Measurements from ENCODE around the gene EPSTI1.
"Not testable (repeated sequence)": the region's sequence is repeated elsewhere in the genome, so short reads cannot be mapped to it uniquely, and the experiment has no call there.

Gene EPSTI1

DNA sequence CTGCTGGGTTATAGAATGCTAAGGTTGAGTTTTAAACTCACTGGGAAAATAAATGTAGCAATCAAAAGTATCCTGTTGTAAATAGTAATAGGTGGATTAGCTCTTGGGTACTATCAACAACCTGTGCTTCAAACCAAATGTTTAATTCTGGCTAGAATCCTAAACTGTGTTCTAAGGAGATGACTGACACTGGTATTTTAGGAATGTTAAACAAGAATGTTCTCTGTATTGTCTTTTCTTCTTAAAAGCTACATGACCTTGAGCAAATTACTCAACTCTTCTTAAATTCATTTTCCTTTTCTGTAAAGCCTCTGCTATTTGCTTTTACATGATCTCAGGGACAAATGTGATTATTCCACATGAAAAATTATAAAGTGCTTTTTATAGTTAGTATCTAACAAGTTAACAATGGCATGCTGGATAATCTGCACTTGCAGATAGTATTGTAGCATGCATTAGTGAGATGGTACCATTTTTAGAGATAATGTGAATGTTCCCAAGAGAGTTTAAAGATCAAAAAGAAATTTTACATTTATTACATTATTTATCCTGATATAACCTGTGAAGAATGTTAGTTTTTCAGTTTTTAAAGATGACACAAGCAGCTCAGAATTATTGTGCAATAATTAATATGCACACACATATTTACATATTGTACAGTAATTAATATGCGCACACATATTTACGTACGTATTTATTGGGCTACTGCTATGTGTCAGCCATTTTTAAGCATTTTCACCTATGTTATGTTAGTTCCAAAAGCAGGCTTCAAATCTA is 13.6 kb upstream of the EPSTI1 start:
- DNase-seq = no peak

DNA sequence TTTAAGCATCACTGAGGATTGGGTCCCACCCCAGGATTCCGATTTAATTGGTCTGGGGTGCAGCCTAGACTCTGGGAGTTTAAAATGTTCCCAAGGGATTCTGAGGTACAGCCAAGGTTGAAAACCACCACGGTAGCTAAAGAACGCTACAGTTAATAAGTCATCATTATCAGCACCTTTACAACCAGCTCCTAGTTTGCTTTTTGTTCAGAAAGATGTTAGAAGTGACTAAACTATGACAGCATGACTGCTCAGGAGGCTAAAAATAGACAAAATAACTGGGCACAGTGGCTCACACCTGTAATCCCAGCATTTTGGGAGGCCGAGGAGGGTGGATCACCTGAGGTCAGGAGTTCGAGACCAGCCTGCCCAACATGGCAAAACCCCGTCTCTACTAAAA is 11.7 kb upstream of the EPSTI1 start:
- DNase-seq = no peak

DNA sequence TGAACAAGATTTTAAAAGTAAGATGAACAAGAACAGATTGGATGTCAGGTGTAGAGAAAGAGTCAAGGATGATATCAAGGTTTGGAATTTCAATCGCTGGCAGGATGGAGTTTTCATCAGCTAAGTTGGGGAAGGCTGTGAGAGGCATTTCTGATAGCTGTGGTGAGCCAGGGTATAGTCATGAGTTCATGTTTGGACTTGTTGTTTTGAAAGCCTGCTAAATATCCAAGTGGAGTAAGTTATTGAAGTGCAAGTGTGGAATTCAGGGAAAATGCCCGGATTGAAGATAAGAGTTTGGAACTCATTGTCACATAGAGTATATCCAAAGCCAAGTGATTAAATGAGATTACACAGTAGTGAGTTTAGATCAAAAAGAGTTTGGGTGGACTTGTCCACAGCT is 11.0 kb upstream of the EPSTI1 start:
- DNase-seq = no peak

DNA sequence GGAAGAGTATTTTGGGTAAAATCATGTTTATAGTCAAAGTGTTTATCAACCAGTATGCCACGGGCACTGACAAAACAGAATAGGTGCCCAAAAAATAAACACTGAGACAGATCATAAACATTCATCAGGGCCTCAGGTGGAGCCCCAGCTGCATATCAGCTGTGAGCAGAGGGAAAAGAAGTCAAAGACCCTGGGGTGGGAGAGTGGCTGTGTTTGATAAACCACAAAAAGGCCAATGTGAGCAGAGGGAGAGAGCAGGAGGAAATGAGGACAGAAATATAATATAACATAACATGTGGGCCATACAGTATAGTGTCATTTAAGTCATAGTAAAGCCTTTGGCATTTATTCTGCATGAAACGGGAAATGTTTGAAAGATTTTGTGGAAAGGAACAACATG is 10.0 kb upstream of the EPSTI1 start:
- DNase-seq = no peak

DNA sequence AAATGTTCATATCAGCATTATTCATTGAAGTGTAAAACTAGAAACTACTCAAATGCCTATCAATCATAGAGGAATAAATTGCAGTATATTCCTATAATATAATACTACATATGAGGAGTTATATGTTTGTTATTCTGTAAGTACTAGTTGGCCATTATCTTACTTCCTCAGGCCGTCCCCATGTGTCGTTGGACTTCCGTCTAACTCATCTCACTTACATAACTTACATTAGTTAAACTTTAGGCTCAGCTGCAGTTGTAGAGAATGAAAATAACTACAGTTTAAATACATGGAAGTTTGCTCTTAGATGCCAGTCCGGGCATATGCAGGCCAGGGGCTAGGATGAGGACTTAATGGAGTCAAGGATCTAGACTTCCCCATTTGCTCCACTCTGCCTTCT is 8.6 kb upstream of the EPSTI1 start:
- no peak for DNase-seq

DNA sequence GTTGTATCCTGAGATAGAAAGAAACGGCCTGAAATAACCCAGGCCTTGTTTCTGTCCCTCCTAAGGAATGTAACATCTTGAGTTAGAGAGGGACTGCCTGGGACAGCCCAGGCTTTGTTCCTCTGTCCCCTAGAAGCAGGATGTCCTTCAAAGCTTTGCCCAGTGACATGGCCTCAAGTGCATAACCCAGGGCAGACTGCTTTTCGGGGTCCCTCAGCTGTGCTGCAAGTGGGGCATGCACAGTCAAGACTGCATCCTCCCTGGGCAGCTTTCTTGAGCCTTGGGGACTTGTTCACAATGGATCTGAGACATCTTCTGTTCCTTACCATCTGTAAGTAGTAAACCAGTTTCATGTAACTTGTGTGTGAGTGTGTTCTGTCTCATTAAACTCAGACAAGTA is 7.5 kb upstream of the EPSTI1 start:
- DNase-seq = no peak

DNA sequence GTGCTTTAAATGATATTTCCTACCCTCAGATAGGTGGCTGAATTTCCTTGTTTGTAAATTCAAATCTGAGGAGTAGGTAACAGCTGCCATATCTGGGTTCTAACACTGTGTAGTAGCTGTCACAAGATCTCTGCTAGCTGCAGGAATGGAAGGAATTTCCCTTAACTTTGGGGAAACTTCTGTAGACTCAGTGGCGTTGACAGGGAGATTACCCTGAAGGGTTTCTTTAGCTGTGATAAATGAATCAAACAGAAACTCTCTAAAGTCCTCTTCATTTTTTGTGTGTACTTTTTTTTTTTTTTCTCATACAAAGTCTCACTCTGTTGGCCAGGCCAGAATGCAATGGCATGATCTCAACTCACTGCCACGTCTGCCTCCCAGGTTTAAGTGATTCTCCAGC is 5.3 kb upstream of the EPSTI1 start:
- no peak for DNase-seq

DNA sequence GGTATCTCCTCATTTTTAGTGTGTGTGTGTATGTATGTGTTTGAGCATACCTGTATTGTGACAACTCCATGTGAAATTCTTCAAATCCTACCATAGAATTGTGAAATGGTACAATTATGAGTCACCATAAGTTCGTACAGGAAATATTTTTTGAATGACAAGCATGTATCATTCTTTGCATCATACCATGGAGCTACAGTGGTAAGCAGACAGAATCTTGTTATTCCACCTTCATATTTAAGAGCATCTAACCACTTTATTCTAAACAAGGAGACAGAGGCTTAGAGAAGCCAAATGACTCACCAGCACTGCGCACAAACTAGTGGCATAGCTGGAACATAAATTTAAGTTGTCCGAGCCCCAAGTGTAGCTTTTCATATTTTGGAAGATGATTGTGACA is 4.5 kb upstream of the EPSTI1 start:
- DNase-seq = no peak

DNA sequence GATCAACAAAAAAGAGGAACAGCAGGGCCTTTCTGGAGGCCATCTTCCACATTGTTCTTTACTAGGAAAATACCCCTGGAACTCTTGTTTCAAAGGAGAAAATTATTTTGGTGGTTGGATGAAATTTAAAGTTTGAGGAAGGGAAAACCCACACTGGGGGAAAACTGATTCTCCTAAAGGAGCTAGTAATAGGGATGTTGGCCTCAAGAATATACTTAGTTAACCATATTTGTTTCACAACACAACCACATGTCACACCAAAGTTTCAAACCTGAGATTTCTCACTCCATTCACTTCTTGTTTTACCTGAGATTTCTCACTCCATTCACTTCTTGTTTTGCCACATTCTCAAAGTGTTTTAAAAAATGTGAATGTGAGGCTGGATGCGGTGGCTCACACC is 2.8 kb upstream of the EPSTI1 start:
- DNase-seq = no peak

DNA sequence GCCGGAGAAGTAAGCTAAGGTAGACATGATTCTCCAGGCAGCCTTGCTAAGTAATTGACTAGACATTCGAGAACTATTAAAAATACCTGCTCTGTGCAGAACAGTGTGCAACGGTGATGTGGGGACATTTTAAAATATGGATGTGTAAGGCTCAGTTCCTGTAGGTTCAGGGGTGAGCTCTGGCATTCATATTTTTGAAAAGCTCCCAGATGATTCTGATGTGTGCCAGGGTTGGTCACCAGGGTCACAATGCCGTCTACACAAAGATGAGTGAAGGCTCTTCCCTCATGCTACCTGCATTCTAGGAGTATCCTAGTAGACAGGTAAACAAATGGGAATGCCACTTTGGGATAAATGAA is 702 bp upstream of the EPSTI1 start:
- DNase-seq = no peak

DNA sequence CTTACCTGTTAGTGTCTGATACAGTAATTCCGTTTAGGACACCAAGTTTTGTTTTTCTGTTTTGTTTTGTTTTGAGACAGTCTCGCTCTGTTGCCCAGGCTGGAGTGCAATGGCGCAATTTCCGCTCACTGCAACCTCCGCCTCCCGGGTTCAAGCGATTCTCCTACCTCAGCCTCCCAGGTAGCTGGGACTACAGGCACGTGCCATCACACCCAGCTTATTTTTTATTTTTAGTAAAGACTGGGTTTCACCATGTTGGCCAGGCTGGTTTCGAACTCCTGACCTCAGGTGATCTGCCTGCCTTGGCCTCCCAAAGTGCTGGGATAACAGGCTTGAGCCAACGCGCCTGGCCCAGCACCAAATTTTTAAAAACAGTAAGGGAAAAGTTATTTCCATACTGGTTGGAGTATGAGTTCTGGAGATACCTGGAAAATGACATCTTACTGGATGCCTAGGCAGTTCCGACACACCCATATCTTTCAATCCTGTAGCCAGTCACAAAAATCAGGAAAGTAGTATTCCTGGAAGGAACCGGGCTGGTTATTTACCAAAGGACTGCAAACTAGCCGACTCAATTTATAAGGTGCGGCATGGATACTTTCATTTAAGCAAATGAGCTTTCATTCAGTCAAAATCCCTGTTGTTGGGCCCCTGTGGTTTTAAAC is 676 bp downstream of the EPSTI1 start:
- not testable (repeated sequence) for DNase-seq

DNA sequence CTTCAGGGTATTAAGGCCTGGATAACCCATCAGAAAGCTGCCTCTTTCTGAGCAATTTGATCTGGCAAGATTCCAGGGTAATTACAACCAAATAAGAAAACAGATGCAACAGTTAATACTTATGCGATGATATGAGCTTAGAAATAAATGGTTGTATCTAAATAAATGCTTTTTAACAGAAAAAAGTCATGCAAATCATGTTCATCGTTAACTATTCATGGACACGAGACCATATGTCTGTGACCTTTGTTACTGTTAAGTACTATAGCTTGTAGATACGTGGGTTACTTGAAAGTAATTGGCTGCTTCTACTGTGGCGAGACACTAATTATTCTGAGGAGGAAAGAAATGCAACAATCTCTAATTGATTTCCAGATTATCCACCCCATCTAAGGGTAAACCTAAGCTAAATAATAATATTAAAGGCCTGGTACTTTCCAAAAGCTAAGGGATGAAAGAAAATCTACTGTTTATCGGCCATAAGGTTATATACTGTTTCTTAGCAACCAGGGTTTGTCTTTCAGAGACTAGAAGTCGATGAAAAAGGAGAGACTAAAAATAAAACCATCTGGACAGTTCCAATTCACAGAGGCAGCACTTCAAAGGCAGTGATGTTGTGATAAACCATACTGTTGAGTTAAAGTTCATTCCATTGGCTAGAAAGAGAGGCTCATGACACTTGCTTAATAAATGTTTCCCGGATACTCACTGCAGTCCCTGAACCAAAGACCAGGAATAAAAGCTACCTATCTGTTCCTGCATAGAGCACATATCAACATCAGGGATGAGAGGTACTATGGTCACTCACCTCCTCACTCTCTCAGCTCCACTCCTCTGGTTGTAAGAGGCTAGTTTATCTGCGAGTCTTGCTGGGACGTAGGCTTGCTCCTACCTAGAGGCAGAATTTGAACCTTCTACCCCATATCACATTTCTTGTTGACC is 1.5 kb downstream of the EPSTI1 start:
- DNase-seq = peak; percentile 46

DNA sequence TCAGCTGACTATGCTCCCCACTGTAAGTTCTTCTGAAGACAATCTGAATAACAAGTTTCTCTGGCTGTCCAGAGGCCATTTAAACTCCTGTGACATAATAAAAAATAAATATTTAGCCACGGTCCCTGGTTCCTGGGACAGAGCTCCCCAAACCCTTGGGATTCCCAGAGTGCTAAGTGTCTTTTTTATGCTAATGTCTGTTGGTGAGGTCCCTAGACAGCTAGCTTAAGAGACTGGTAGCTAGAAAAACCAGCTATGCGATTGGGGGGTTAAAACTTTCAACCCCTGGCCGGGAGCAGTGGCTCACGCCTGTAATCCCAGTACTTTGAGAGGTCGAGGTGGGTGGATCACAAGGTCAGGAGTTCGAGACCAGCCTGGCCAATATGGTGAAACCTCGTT is 5.9 kb downstream of the EPSTI1 start:
- DNase-seq = no peak

DNA sequence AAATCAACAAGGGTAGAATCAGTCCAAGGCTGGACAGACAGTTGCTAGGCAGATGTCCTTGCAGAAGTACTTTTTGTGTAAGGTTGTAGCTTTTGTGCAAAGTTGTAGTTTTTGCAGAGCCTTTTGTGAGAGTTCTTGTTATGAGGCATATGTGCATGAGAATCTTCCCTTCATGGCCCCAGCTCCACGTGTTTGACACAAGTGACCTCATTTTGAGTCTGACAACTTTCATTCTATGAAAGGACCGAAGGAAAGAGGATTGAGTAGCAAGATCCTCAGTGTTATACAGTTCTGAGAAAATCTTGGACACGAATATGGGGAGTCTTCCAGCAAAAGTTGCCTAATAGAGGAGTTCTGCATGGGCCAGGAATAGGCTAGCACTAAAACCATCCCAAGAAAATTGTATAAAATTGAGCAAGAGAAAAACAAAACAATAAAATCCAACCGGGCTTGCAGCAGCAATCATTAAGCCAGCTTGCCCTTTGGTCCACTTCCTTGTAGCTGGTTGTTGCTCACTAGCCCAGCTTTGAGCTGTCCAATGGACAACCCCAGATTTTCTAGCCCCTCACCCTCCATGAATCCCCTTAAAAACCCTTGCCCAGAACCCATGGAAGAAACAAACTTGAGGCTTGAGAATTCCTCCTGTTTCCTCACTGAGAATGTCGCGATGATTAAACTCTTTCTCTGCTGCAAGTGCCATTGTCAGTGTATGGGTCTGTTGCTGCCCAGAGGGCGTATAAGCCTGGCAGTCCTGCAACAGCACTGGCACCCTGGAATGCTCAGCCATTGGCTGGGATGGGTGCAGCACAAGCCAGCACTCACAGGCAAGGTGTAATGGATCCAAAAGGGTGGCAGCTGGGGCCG is 6.5 kb downstream of the EPSTI1 start:
- no peak for DNase-seq

DNA sequence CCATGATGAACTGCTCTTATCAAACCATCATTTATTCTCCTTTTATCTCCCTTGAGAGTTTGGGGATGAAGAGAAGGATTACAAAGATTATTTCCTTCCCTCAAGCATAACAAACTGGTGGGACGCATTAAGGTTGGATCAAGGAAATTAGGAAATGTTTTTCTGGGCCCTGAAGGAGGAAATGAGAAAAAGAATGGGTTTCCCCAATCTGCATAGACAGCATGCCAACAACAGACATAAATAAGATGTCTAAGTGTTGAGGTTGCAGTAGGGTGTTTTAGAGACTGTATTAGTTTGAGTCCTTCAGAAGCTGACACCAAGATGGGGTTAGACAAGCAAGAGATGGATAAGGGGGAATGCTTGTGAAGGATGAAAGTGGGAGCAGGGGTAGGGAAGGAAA is 7.3 kb downstream of the EPSTI1 start:
- DNase-seq = no peak

DNA sequence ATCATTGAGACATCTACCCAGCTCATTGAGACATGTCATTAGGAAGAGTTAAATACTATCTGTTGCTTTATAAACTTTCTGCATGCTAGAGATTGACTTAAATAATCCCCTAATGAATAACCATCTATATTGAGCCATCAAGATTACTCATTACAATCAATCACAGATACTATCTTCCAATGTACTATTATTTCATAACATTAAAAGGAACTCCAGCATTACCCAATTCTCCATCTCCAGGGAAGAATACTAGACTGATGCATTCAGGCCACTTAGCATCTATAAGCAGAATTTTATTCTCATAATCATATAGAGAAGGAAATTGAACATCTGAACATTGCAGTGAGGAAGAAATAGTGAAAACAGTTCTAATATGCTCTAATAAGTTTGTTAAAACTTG is 8.0 kb downstream of the EPSTI1 start:
- DNase-seq = no peak

DNA sequence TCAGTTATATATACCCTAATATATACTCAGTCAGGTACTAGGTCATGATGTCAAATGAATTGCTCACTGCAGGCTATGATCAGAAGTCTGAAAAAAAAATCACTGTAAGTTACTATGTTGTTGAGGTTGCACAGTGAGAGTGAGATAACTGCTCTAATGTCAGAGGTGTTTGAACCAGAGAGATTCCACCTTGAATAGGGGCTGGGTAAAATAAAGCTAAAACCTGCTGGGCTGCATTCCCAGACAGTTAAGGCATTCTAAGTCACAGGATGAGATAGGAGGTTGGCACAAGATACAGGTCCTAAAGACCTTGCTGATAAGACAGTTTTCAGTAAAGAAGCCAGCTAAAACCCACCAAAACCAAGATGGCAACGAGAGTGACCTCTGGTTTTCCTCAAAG is 10.2 kb downstream of the EPSTI1 start:
- no peak for DNase-seq

DNA sequence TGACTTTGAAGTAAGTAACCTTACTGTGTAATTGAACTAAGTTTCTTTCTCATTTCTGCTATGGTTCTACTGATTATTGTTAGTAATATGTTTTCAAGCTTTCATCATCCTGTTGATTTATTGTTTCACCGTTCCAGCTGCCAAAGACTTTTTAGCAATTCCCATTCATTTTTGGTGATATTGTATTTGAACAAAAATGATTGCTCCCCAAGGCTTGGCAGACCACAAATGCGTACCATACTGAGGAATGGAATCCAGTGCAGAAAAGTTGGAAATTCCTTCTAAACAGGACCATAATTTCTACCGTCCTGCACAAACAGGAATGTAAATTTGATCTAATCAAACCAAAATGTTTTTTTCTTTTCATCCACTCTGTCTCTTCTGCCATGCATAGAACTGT is 10.7 kb downstream of the EPSTI1 start:
- DNase-seq = no peak

DNA sequence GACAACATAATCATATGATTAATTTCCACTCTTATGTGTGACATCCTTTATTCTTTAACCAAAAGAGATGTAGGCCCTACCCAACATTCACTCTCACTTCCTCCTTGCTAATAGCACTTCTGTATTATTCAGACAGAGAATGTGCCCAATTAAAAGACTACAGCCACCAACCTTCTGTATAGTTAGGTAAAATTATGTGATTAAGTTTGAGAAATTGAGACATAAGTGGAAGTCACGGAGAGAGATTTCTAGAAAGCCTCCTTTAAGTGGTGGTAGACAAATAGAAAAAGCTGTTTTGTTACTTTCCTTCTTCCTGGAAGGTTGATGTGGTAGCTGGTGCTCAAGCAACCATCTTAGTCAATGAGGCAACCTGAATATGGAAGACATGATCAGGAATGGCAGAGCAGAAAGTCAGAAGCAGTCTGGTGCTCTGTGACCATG is 14.8 kb downstream of the EPSTI1 start:
- DNase-seq = no peak

DNA sequence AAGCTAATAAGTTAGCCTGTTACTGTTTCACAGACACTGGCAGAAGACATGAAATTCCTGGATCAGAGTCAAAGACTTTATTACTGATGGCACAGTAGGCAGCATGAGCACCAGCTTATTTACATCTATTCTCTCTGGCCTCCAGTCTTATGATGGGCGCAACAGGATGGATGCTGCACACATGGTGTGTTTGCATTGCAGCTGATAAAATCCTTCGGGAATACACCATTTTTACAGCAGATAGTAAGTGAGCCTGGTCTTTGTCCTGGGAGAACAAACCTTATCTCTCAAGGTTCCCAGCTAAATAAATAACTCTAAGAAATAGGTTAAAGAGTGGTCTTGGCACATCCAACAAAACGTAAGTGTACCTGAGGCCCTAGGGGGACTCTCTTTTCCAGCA is 16.0 kb downstream of the EPSTI1 start:
- no peak for DNase-seq

DNA sequence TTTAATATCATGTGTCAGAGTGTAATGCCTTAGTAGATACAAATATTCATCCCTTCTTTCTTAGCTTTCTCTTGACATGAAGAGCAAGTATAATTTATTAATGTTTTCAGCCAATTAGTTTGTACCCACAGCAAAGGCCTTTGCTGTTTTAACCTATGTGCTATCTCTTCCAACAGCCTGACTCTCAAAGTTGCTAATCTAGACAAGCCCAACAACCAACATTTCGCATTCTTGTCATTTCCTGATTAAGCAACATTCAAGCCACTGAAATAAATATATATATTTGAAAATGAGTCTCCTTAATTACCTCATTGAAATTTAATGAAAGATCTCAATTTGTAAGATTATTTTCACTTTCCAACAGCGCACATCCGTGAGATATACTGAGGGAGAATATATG is 18.5 kb downstream of the EPSTI1 start:
- no peak for DNase-seq

DNA sequence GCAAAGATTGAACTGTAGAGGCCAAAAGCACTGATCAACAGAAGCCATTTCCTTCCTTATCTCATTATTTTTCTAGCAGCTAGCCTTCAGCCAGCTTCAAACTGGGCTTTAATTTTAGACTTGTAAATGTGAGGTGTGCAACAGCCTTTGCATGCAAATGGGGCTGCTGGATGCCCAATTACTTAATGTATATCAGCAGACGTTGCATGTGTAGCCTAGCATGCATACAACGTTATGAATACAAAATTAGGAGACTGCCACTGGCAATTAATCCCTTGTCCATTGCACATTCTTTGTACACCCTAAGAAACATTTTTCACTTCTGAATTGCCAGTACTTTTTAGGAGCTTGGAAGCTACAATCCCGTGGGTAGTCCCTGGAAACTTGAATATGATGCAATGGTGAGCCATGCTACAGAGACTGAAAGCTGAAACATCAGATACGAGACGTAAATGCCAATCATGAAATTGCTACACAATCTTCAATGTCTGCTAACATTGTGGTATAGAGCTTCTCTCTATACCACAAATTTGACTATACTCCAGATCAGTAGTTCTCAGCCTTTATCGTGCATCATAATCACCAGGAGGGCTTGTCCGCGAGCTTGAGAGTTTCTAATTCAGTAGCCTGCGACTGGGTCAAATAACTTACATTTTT is 20.2 kb downstream of the EPSTI1 start:
- DNase-seq = no peak
